Left kidney (tissue), 2 donors: ENCODE data around the gene PLXNB2. TPM values are rescaled to one million over a fixed set of nuclear protein-coding genes. Genes with fewer than 3 reads are reported as not detected.
"Not testable (repeated sequence)": the region's sequence is repeated elsewhere in the genome, so short reads cannot be mapped to it uniquely, and the experiment has no call there.

Source experiments
- DNase-seq: peaks from one replicate; pipeline ENCODE4 v3.0.0-alpha.2; 2013
- polyA plus RNA-seq: library from polyadenylated mRNA; unstranded; fragments of 120-200 nt; gene quantifications from one replicate; pipeline ENCODE4 v1.2.1, GENCODE V29; 2013; ENCODE audit not compliant: insufficient read length

PLXNB2 gene
- polyA plus RNA-seq, 1 donor = 191 TPM

DNA sequence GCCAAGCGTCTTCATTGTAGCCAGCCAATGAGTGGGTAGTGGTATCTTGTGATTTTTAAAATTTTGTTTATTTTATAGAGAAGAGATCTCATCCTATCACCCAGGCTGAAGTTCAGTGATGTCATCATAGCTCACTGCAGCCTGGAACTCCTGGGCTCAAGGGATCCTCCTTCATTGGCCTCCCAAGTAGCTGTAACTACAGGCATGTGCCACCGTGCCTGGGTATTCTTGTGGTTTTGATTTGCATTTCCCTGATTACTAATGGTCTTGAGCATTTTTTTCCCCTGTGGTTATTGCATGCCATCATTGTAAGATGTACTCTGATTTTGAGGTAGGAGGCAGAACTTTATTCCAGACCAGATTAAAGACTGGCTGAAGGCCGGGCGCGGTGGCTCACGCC is 21.8 kb upstream of the PLXNB2 start:
- no peak for DNase-seq

DNA sequence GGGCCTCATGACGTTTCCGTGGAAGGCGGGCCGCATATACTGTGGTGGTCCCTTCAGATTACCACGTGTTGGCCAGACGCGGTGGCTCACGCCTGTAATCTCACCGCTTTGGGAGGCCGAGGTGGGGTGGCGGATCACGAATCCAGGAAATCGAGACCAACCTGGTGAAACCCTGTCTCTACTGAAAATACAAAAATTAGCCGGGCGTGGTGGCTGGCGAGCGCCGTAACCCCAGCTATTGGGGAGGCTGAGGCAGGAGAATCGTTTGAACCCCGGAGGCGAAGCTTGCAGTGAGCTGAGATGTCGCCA is 20.2 kb upstream of the PLXNB2 start:
- no peak for DNase-seq

DNA sequence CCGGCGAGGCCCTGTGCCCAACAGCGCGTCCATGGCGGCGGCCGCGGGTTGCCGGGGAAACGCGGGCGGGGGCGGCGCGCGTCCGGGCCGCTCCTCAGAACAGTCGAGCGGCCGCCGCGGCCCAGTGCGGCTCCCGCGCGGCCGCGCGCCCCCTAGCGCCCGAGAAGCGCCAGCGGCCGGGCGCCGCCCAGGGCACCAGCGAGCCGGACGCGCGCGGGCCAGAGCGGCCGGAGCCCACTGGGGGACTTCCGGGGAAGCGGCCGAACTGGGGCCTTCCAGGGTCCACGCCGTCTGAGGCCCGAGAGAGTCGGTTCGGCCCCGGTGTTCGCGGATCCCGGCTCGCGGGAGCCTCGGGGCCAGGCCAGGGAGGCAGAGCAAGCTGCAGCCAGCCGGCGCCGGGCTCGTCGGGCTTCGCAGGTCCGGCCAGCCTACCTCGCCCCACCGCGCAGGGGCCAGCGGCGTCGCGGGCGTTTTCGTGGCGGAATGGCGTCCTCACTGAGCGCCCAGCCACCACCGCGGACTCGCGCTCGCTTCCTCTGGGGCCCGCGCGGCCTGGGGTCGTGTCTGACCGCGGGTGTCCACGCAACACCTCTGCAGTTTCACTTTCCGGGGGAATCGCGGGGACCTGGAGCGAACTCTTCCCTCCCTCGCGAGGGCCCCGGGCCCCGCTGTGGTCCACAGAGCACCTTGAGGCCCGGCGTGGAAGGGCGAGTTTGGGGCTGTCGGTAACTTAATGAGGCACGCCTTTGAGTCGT is 19.7 kb upstream of the PLXNB2 start, which contains the start of gene DENND6B:
Gene DENND6B (minus strand): TSS at position 57 of the 755 bp plus-strand sequence. CDS start 24 bp downstream, at position 33.
- DNase-seq = peak; percentile 75

DNA sequence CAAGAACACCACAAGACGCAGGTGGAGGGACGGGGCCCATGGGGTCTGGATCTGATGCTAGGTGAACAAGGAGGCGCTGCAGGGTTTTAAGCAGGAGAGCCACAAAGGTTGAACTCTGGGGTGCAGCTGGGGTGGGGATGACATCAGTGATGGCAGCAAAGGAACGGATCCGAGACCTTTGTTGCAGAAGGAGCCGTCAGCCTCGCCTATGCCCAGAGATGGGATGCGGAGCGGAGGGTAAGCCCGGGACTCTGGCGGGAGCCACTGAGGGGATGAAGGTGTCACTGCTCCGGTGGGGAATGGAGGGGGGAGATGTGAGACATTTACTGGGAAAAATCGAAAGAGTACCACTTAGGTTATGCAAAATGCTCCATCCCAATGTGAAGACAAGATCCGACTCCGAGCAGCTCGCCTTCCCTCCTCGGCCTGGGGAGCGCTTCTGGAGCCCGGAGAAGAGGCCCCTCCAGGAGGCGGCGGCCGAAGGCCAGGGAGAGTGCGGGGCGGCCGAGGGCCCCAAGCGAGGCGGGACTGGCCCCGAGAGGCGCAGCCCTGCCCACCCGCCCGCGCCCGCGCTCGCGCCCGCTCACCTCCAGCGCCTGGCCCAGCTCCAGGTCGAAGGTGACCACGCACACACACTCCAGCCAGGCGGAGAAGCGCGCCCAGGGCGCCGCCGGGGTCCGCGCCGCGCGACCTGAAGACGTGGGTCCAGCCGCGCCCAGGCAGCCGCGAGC is 18.9 kb upstream of the PLXNB2 start:
- DNase-seq = no peak

DNA sequence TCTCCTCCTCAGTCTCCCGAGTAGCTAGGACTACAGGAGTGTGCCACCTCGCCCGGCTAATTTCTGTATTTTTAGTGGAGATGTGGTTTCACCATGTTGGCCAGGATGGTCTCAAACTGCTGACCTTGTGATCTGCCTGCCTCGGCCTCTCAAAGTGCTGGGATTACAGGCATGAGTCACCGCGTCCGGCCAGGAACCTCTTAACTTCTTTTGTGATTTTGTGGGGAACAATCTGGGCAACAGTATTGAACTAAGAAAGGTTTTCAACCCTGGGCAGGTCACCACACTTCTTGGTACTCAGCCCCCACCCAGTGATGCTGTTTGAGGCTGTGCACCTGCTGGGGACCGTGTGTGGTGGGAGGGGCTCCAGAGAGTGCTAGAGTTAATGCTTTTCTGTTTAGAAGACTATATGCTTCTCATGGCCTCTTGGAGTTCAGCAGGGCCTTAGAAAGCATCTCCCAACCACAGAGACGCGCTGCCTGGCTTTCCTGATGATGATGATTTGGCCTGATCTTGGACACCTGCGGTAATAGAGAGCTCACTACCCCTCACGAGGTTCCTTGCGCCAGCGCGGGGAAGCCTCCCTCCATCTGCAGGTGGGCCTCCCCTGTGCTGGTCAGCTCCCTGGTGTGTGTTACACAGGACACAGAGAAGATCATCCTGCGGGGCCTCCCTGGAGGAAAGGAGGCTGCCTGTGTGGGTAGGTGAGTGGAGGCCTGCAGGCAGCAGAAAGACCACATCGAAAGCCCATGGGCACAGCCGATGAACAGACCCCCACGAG is 18.2 kb upstream of the PLXNB2 start:
- DNase-seq = no peak

DNA sequence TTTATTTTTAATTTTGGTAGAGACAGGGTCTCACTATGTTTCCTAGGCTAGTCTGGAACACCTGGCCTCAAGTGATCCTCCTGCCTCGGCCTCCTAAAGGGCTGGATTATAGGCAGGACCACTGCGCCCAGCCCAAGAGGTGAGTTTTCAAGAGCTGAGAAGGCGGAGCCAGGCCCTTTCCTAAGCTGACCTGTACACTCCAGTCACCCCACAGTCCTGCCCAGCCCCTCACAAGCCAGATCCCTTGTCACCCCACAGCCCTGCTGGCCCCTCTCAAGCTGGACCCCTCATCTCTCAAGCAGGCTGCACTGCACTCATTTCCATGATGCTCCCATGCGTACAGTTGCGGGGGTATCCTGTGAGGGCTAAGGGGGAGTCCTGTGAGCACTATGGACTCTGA is 16.5 kb upstream of the PLXNB2 start:
- DNase-seq = no peak

DNA sequence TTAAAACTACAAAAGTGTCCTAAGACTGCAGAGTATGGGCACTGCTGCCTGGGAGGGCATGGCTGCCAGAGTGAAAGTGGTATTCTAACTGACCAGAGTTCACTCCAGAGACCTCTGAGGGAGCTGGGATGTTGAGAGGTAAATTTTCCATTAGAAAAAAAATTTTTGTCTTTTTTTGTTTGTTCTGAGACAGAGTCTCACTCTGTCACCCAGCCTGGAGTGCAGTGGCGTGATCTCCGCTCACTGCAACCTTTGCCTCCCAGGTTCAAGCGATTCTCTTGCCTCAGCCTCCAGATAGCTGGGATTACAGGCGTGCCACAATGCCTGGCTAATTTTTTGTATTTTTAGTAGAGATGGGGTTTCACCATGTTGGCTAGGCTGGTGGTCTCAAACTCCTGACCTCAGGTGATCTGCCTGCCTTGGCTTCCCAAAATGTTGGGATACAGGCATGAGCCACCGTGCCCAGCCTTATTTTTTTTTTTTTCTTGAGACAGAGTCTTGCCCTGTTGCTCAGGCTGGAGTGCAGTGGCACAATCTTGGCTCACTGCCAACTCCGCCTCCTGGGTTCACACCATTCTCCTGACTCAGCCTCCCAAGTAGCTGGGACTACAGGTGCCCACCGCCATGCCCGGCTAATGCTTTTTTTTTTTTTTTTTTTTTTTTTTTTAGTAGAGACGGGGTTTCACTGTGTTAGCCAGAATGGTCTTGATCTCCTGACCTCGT is 15.1 kb upstream of the PLXNB2 start:
- DNase-seq = not testable (repeated sequence)

DNA sequence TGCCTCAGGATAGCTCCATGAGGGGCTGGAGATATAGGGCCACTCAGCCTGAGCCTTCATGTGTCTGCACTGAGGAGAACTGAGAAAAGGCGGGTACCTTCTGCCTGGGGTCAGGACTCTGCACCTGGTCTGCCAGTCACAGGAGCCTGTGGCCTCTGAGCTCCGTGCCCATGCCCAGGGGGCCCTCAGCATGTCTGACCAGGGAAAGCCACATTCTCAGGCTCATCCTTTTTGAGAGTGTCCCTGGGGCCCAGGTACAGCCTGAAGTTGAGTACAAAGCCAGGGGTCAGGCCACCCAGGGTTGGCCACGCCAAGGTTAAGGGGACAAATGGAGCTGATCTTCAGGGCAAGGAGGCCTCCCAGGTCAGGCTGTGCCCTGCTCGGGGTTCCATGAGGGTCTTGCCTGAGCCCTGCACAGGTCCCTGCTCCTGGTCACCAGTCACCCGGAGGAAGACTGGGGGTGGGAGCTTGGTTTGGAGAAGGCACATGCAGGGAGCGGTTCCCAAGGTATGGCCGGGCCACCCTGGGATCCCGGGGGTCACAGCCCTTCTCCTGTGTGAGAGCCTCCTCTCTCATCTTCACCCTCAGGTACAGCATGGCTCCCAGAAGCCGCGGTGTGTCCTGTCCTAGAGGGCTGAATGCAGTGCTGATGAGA is 13.4 kb upstream of the PLXNB2 start:
- no peak for DNase-seq

DNA sequence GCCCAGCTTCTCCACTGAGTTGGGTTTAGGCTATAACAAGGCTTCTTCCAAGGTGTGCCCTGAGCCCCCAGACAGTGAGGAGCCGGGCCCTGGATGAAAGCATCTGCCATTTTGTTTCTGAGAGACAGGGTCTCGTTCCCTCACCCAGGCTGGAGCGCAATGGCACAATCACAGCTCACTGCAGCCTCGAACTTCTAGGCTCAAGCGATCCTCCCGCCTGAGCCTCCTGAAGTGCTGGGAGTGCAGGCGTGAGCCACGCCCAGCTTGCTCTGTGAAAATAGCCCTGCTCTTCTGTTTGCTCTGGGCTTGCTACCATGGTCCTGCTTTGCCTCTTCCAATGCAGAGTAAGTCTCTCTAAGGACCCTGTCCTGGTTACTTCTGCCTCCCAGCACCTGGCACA is 12.7 kb upstream of the PLXNB2 start:
- DNase-seq = no peak

DNA sequence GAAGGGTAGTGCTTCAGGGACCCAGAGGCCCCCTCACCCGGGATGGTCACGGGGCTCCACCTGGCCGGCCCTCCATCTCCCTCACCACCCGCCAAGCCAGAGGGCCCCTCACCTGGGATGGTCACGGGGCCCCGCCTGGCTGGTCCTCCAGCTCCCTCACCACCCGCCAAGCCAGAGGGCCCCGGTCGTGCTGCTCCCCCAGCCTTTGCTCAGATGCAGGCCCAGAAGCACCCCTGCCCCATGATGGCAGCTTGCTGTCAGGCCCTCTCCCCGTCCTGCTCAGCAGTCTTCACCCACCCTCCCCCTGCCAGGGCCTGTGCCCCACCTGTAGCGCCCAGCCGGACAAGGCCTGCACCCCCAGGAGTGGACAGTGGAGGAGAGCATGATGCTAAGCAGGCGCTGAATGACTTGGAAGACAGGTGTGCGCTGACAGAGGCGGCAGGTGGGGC is 12.1 kb upstream of the PLXNB2 start:
- DNase-seq = no peak

DNA sequence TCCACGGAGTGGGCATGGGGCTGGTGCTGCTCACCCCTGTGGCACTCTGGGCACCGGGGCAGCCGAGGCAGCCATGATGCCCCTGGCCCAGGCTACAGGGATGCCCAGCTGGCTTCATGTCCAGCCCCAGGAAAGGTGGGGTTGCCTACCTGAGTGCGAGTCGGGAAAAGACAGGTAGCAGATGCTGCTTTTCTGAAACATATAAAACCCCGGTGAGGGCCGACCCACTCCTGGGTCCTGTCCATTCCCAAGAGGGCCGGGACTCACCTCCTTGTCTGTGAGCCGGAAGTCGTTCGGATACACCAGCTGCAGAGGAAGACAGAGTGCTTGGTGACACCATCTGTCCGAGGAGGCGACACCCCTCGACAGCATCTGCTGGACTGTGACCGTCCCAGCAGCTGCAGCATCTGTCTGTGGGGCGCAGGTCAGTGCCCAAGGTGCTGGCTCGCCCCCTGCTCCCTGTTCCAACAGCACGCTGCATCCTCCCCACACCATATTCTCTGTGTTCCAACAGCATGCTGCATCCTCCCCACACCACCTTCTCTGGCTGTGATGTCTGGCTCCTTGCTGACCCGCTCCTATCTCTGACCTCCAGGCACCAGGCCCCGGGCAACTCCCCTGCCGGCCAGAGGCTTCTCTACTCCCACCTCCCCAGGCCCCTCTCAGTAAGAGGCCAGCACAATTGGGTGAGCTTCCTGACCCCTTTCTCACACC is 11.4 kb upstream of the PLXNB2 start:
- DNase-seq = no peak

DNA sequence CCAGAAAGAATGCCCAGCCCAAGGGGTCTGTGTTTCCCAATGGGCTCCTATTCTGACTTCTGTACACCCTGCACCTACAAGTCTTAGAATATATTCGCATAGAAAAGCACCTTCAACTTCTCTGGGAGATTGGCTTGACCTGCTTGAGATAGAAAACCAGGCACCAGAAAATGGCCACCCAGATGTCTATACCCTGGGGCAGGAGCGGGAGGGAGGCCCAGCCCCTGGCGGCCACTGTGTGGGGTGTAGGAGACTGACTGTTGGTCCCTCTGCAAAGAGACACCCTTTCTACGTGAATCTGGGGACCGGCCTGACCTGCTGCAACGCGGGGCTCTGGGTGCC is 10.9 kb upstream of the PLXNB2 start:
- DNase-seq = no peak

DNA sequence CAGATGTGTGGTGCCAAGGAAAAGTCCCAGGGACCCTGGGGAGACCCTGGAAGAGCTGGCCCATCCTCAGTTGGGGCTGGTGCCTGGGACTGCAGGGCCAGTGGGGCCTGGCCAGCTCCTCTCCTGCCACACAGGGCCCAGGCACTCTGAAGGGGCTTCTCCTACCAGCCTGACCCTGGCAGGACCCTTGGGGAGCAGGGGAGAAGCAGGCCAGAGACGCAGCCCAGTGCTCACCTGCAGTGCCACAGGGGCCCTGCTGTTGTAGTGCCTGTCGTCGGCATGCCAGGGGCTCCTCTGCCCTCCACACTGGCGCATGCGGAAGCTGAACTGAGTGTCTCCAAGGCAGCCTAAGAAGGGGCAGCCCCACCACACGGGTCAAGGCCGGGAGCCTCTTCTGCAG is 10.2 kb upstream of the PLXNB2 start:
- no peak for DNase-seq

DNA sequence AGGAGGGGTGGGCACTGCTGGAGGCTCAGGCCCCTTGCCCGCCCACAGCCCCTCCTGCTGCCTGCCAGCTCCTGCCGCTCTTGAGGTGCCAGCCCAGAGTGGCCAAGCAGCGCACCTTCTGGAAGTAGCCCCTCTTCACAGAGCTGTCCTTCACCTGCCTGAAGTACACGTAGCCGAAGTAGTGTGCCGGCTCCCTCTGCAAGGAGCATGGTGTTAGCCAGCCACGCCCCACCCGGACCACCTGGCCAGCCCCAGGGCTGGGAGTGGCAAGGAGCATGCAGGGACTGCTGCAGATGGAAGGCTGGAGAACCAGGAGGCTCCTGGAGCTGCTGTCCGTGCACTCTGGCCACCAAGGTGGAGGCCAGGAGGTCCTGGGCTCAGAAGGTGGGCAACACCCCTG is 9.7 kb upstream of the PLXNB2 start:
- DNase-seq = no peak

DNA sequence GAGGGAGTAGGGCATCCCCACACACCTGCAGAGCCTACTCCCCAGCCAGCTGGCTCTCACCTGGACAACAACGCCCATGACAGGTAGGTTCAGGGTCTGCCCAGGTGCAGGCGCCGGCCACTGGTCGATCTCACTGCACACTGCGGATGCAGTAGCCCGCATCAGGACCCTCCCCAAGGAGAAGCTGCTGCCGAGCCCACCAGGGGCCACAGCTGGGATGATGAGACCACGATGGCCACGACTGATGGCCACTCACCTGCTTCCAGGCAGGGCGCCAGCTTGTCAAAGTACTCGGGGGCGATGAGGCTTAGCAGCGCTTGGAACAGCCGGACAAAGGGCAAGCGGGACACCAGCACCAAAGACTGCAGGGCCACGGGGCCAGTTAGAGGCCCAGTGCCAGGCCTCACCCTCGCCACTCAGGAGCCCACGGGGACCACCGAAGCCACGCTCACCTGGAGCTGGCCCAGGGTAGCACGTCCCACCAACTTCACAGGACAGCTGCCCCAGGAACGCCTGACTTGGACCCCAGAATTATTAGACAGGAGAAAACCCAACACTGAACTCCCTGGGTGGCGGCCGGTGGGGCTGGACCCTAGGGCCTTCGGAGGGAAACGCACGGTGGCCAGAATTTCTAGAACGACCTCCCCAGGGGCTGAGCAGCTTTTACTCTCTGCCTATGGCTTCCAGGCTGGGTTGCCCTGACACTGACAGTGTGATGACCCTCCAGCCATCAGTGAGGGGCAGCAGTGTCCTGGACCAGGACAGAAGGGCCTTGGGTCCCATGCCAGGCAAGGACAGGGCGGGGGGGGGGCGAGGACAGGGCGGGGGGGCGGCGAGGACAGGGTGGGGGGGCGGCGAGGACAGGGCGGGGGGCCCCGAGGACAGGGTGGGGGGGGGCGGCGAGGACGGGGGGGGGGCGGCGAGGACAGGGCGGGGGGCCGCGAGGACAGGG is 8.9 kb upstream of the PLXNB2 start:
- no peak for DNase-seq

DNA sequence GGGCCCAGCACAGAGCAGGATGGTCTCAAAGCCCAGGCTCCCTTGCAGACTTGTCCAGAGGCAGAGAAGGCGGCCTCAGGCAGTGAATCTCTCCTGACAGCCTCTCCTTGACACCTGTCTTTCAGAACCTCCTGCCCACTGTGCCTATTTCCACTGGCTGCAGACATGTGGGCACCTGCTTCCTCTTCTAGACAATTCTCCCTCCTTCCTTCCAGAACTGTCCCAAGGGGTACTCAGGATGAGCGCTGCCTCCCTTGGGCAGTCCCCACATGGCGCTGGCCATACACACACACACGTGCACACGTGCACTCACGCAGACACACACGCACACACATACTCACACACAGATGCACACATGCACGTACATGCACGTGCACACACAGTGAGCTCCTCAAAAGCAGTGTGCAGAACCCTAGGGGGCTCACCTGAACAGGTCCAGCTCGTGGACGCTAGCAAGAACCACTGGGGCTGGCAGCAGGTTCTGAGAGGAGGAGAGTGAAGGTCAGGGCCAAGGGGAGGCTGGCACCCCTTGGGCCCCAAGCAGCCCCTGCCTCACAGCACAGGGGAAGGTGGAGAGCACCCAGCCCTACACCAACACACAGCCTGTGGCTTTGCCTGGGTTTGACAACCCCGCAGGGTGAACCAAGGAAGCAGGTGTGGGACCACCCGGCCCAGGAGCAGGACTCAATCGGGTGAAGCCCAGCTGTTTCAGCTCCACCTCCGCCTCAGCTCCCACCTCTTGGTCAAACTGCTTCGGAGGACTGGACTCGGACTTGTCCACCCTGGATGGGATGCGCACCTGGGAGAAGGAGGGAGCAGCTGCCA is 8.1 kb upstream of the PLXNB2 start:
- no peak for DNase-seq

DNA sequence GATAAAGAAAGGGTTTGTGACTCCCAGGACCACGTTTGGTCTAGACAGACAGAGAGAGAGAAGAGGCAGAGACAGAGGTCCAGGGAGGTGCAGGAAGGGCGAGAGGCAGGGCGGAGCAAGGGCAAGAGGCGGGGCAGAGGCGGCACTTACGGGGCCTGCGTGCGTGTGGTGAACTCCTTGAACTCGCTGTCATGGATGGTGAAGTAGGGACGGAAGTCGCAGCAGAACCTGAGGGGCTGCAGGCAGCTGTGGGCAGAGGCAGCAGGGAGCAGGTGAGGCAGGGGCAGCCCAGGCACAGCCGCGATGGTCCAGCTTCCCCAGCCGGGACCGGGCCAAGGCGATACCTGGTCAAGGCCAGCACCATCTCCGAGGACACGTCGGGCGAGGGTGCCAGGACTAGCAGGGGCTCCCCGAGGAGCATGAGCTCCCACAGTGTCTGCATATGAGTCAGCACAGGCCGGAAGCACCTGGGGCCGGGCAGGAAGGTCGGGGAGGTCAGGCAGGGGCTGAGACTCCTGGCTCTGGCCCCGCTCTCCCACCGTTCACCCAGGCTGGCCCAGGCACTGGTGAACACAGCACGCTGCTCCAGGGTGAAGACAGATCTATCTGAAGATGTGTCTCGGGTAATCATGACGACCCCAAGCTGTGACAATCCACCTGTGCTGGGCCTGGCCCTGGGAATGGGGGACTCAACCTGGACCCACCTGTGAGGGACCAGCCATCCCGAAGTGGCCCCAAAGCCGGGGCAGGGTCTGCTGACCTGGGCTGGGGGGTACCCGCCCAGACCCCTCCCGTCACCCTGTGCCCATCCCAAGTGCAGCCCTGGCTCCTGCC is 7.2 kb upstream of the PLXNB2 start:
- DNase-seq = no peak

DNA sequence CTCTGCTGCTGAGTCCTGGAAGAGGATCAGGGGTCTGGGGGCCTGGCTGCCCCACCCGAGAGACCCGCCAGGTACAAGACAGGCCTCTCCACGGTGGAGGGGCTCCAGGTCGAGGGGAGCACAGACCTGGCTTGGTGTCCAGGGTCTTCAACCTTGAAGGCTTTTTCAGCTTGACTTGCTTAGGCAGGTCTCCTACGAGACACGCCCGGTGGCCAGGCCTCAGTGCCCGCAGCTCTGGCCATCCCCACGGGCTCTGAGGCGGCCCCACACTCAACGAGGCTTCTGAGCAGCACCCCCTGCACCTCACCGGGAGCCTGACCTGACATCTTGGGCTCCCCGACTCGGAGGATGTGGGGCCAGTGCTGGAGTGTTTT is 6.6 kb upstream of the PLXNB2 start:
- no peak for DNase-seq
